Pons (tissue), 1 donor: ENCODE results near the gene PSMC1.
A peak's percentile ranks its signal among the peaks of the same experiment; 100 is the strongest.

Source experiments
- DNase-seq: peaks from one replicate; pipeline ENCODE4 v3.0.0-alpha.2; 2016; ENCODE audit warnings: low spot score

The PSMC1 gene

GRCh38 chr14:90302529-90303303 lies 46.4 kb downstream of the PSMC1 start:
- DNase-seq = no peak

GRCh38 chr14:90303473-90303872 lies 47.1 kb downstream of the PSMC1 start:
- no peak for DNase-seq

GRCh38 chr14:90304502-90304901 lies 48.1 kb downstream of the PSMC1 start:
- DNase-seq = no peak

GRCh38 chr14:90305176-90305601 lies 48.8 kb downstream of the PSMC1 start:
- no peak for DNase-seq

GRCh38 chr14:90308561-90308960 lies 52.2 kb downstream of the PSMC1 start:
- DNase-seq = peak; percentile 84

GRCh38 chr14:90317286-90317685 lies 60.9 kb downstream of the PSMC1 start:
- DNase-seq = no peak

GRCh38 chr14:90318016-90318415 lies 61.7 kb downstream of the PSMC1 start:
- no peak for DNase-seq

- no peak for DNase-seq
Observed at GRCh38 chr14:90319173-90319572, 62.8 kb downstream of the PSMC1 start.

- DNase-seq = no peak
Observed at GRCh38 chr14:90319634-90320541, 63.5 kb downstream of the PSMC1 start.

GRCh38 chr14:90321891-90322290 lies 65.5 kb downstream of the PSMC1 start:
- DNase-seq = no peak
